ENCODE results near the gene MXRA8.
A peak's percentile ranks its signal among the peaks of the same experiment; 100 is the strongest.
"Not testable (repeated sequence)": the region's sequence is repeated elsewhere in the genome, so short reads cannot be mapped to it uniquely, and the experiment has no call there.

The MXRA8 gene

DNA sequence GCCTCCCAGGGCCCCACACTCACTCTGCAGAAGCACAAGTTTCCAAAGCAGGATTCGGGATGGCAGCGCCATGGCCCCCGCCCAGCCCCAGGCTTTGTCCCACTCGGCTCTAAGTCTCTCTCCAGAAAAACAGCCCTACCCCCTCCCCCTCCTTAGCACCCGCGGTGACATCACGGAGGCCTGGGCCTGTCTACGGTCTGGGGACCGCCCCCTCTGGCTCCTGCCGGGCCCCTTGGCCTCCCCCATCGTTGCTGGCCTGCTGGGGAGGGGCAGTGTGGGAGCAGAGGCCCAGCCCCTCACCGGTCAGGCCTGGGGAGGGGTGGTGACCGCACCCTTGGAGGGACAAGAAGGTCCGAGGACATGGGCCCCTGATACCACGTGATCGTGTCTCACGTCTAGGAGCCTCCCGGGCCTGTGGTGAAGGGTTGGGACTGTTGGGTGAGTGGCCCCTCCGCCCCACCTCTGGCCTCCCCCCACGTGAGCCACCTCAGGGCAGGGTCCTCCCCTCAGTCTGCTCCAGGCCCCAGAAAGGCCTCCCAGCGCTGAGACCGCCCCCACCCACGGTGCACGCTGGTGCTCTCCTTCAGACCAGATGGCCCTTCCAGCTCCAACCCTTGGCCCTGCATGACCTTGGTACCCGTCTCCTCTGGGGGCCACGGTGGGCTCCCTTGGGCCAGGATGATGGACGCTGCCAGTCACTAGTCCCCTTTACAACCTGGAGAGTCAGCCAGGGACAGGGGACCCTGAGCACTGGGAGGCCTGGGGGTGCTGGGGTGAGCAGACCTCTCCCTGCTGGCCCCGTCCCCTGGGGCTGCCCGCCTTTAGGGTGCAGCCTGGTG, at the start of gene MXRA8:
TSS of gene MXRA8 (minus strand) at position 123 of the 839 bp plus-strand sequence. CDS start at position 72, 51 bp downstream.
- DNase-seq, result no peak

DNA sequence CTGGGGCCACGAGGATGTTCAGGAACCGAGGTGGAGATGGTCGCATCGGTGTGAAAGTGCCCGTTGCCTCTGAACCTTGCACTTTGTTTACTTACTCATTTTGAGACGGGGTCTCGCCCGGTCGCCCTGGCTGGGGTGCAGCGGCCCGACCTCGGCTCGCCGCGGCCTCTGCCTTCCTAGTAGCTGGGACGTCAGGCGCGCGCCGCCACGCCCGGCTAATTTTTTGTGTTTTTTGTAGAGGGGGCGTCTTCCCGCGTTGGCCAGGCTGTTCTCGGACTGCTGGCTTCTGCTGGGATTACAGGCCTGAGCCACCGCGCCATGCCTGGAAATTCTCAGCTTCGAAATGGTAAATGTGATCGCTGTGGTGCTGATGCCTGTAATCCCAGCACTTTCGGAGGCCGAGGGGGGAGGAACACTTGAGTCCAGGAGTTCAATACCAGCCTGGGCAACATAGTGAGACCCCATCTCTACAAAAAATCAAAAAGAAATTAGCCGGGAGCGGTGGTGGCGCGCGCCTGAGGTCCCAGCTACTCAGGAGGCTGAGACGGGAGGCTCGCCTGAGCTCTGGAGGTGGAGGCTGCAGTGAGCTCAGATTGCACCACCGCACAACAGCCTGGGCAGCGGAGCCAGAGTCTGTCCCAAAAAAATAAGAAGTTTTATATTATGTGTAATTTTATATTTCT, 49.4 kb upstream of the MXRA8 start:
- DNase-seq, result no peak

GRCh38 chr1:1406821-1407635, 48.7 kb upstream of the MXRA8 start, which contains the start of gene MRPL20:
TSS of gene MRPL20 (minus strand) at chr1:1407293. CDS start at chr1:1407217, 76 bp downstream.
- peak in 1 of 2 experiments; percentile 82 for DNase-seq

GRCh38 chr1:1406101-1406820, 47.9 kb upstream of the MXRA8 start:
- DNase-seq, result no peak

GRCh38 chr1:1403653-1404052, 45.3 kb upstream of the MXRA8 start:
- DNase-seq, result no peak

DNA sequence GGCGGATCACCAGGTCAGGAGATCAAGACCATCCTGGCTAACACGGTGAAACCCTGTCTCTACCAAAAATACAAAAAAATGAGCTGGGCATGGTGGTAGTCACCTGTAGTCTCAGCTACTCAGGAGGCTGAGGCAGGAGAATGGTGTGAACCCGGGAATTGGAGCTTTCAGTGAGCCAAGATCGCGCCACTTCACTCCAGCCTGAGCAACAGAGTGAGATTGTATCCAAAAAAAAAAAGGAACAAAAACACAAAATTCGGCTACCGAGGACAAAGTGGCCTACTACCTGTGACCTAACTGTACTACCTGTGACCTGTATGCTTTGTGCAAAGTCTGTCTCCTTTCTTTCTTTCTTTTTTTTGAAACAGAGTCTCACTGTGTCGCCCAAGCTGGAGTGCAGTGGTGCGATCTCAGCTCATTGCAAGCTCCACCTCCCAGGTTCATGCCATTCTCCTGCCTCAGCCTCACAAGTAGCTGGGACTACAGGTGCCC, 44.6 kb upstream of the MXRA8 start:
- DNase-seq, result not testable (repeated sequence)

- no peak for DNase-seq
Measured at GRCh38 chr1:1402072-1402900, 43.9 kb upstream of the MXRA8 start.

- no peak for DNase-seq
Measured at GRCh38 chr1:1401457-1402010, 43.2 kb upstream of the MXRA8 start.

DNA sequence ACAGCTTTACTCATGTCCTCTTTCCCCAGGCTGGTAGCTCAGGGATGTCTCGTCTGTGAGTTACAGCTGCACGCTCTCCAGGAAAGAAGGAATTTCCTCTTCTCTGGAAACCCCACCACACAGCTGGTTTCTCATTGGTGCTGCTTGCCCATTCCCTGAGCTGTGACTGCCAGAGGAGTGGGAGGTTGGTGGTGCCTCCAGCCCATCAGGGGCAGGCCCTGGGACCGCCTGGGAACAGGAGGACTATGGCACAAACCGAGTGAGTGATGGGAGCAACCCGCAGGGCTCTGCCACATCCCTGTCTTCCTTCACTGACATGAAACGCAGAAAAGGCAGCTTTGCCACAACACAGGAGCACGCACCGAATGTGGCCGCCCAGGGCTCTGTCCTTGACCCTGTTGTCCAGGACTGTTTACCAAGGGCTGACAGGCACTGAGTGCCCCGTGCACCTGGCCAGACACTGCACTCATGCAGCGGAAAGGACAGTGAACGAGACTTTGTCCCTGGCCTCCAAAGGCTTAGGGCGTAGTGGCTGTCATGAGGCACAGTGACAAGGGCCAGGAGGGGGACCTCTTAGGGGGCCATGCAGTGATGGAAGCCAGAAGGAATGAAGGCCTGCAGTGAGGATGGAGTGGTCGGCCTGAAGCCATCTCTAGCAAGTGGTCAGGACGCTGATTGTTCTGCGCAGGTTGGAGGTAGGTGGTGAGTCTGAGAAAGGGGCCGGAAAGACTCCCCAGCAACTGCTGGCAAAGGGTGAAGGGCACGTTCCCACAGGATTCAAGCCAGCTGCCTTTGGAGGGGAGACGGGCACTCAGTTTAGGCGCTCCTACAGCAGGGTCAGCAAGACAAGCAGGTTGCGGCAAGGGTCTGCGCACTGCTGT, 42.5 kb upstream of the MXRA8 start:
- DNase-seq, result no peak

DNA sequence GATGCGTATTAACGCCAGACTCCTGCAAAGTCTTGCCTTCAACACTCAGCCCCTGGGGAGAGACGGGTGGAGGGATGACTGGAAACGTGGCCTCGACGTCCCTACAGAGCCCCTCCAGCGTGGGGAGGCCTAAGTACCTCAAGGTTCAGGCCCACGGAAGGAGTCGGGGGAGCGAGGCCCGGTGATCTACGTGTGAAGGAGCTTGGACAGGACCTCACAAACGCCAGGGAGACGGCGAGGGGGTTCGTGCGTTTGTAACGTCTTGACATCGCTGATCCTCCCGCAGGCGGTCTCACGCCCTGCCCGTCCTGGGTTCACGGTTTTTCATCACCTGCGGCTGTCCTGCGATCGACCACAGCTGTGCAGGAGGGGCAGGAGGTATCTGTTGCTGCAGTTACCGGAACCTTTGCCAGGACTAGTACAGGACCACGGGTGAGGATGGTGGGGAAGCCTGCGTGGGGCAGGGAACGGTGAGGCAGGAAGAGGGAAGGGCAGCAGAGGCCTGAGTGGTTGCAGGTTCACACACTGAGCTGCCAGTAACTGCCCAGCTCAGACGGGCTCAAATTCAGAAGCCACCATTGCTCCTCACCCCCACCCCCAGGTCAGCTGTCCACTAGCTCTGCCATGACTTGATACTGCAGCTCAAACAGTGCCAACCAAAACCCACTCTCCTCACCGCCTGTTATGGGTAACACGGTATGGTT, 41.7 kb upstream of the MXRA8 start:
- DNase-seq, result no peak

DNA sequence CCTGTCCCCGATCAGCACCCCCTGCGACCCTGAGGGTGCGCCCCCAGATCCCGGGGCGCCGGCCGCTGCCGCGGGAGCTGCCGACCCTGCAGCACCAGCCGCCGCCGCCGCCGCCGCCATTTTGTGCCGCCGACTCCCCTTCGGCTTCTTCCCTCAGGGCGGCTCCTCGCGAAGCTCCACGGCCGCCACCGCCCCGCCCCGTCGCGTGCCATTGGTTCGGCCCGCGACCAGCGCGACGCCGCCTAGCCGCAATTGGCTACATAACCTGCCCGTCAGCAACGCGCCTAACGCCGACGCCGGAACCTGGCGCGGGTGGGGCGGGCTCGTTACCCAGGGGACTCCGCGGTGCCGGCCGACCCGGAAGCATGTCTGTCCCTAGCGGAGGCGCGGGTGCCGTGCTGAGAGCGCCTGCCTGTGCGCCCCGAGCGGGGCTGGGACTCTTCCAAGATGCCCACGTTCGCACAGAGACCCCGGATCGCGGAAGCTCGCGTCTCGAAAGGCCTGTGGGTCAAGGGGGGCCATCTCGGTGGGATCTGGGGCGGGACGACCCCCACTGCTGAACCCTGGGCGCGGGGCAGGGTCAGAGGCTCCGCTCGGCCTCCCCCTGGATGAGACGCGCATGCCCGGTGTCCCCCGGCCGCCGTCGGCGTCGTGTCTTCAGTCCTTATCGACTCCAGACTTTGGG, 41.0 kb upstream of the MXRA8 start, which contains the start of gene CCNL2:
TSS of gene CCNL2 (minus strand) at position 149 of the 685 bp plus-strand sequence. CDS start at position 120, 29 bp downstream.
- peak; percentile 61 to 95 for DNase-seq

GRCh38 chr1:1398677-1399186, 40.4 kb upstream of the MXRA8 start:
- no peak for DNase-seq

DNA sequence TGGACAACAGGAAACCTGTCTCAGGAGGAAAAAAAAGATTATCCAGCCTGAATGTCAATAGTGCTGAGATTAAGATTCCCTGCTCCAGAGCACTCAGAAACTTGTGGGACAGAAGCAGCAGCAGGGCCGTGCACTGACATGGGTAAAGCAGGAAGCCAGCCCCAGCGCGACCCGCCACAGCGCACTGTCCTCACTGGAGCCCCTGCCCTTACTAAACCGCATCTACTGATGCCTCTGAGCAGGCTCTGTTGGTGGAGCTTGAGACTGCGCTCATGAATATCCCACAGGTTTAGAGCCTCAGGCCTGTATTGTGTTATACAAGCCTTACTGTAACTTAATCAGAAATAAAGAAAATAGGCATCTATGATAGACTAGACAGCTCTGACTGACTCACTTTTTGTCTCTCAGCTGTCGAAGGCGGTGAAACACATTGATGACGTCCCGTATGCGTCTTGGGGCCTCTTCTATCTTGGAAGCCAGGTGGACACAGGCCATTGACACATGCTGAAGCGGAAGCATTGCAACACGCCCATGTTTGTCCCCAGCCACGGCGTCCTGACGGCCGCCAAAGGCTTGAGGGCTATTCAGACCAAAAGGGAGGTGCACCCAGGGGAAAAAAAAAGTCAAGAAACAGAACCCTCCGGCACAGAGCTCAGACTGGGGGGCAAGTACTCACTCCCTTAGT, 39.6 kb upstream of the MXRA8 start:
- DNase-seq, result no peak

GRCh38 chr1:1395166-1395565, 36.8 kb upstream of the MXRA8 start:
- DNase-seq, result no peak

DNA sequence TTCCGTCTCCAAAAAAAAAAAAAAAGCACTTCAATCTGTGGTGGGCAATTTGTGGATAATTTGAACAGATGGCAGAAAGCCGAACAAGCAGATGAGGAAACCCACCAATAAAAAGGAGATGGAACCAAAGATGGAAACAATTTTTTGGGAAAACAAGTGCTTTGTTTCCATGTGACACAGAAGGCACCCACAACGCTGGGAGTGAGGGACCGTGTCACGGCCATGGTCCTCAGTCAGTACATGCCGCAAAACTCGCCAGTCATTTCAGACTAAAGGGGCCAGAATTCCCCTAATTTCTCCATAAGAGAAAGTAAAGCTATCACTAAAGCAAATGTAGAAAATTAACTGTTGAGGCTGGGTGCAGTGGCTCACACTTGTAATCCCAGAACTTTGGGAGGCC, 35.8 kb upstream of the MXRA8 start:
- no peak for DNase-seq

- no peak for DNase-seq
Measured at GRCh38 chr1:1393428-1393827, 35.1 kb upstream of the MXRA8 start.

- no peak for DNase-seq
Measured at GRCh38 chr1:1393014-1393413, 34.7 kb upstream of the MXRA8 start.

DNA sequence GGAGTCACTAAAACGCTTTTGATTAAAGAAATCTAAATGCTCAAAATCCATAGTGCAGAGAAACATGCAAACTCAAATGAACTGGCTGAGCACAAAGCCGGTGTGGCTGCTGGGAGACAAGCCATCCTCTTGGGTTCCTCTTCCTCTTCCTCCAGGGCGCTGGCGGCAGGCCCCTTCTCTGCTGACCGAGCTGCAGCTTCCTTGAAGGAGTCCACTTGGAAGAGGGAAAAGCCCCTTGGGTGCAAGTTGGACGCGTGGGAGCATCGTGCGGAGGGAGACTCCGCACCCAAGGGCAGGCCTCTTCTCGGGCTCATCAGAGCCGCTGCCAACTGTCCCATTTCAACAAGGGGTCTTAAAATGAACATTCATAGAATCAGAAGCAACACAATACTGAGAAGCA, 32.9 kb upstream of the MXRA8 start:
- DNase-seq, result no peak

All from cerebellar nuclear complex (tissue), 1 donor.